Tibial nerve (tissue), 4 donors: ENCODE data around the gene PPP1R18. TPM values are rescaled to one million over a fixed set of nuclear protein-coding genes. Genes with fewer than 3 reads are reported as not detected.
"Not testable (repeated sequence)": the region's sequence is repeated elsewhere in the genome, so short reads cannot be mapped to it uniquely, and the experiment has no call there.

Experiments
- DNase-seq, 2 donors: peaks; one replicate each; pipeline ENCODE4 v3.0.0-alpha.2; 2019; ENCODE audit warnings: low spot score in 2 of 2
- H3K27ac ChIP-seq, 4 donors: fragments of 200-600 bp; sonication (generic) in 3 of 4; one replicate each; pipeline ENCODE4 v1.5.1; 2017 to 2019; ENCODE audit warnings: mild to moderate bottlenecking in 1 of 4
- H3K27me3 ChIP-seq, 2 donors: fragments of 200-600 bp; sonication (generic) in 1 of 2; one replicate each; pipeline versions ENCODE4 v1.5.1 to v1.6.0; 2017 to 2019
- H3K36me3 ChIP-seq, 3 donors: fragments of 200-600 bp; sonication (generic); one replicate each; pipeline ENCODE4 v1.5.1; 2018 to 2019
- H3K4me1 ChIP-seq, 4 donors: fragments of 200-600 bp; sonication (generic) in 3 of 4; one replicate each; pipeline ENCODE4 v1.5.1; 2017 to 2019
- H3K4me3 ChIP-seq, 4 donors: fragments of 200-600 bp; sonication (generic) in 3 of 4; one replicate each; pipeline ENCODE4 v1.5.1; 2017 to 2019; ENCODE audit warnings: mild to moderate bottlenecking in 1 of 4, moderate library complexity in 1 of 4
- H3K9me3 ChIP-seq, 4 donors: fragments of 200-600 bp; sonication (generic) in 3 of 4; one replicate each; pipeline ENCODE4 v1.5.1; 2017 to 2019
- CTCF ChIP-seq, 5 experiments: fragments of 200-600 bp in 3 of 5; fragments of 450-650 bp in 2 of 5; sonication (generic) in 3 of 5; IDR thresholded peaks; one replicate each; pipeline ENCODE4 v1.5.1; 2016 to 2019; ENCODE audit warnings: antibody characterized with exemption in 5 of 5, mild to moderate bottlenecking in 3 of 5, moderate library complexity in 2 of 5
- EP300 ChIP-seq, 2 donors: sonication (generic); formaldehyde crosslinking; IDR thresholded peaks; one replicate each; pipeline ENCODE4 v1.6.1; 2017; ENCODE audit warnings: antibody characterized with exemption in 2 of 2, mild to moderate bottlenecking in 1 of 2
- POLR2A ChIP-seq, 2 donors: fragments of 450-650 bp; IDR thresholded peaks; one replicate each; pipeline ENCODE4 v1.6.1; 2017; ENCODE audit warnings: antibody characterized with exemption in 2 of 2, mild to moderate bottlenecking in 2 of 2, moderate library complexity in 2 of 2
- WGBS, 2 donors: methylation state at CpG; one replicate each; pipeline ENCODE4 v1.1.5; 2018; 5-methylcytosine and 5-hydroxymethylcytosine counted together
- total RNA-seq, 4 donors: library from RNA; depleted of rRNA; stranded (reverse); fragments of >200 nt; gene quantifications; one replicate each; pipeline ENCODE4 v1.1.0, GENCODE V29; 2016

The PPP1R18 gene
- total RNA-seq, 4 donors from 2014 or later = 26.6 to 48.0 (median 35.5) TPM

- no peaks in the 10 kb centered on the region for H3K9me3 ChIP-seq
- H3K4me1 ChIP-seq = peaks cover 0 to 45% (median 33%) of the 10 kb centered on the region in 4 donors
- H3K27ac ChIP-seq = no peak overlapping the region
- H3K27me3 ChIP-seq = no peaks in the 10 kb centered on the region
- 72 to 79% methylated on average over 10 of the region's 10 CpGs for WGBS, 2 donors
- no peak for DNase-seq
- TF ChIP-seq CTCF (IDR thresholded peaks at IDR 0.05) (no peak), EP300 (IDR thresholded peaks at IDR 0.05) (no peak), POLR2A (IDR thresholded peaks at IDR 0.05) (no peak)
- H3K4me3 ChIP-seq = no peak overlapping the region
- H3K36me3 ChIP-seq = peaks cover 5 to 52% (median 13%) of the 10 kb centered on the region in 3 donors
These were observed 9.7 kb downstream of the PPP1R18 start for GRCh38 chr6:30676660-30677285.

- 1% methylated on average over 31 to 36 of the region's 57 CpGs for WGBS, 2 donors
- Histone ChIP-seq H3K9me3 (no peaks in the 10 kb centered on the region), H3K27me3 (no peaks in the 10 kb centered on the region), H3K4me1 (peaks cover 0 to 30% (median 10%) of the 10 kb centered on the region in 4 donors), H3K27ac (peak within 1 kb of the TSS; percentile 57 to 85 (median 74)), H3K4me3 (peak within 1 kb of the TSS; percentile 73 to 87 (median 78)), H3K36me3 (peaks cover 2 to 58% (median 25%) of the 10 kb centered on the region in 3 donors)
- TF ChIP-seq POLR2A (IDR thresholded peaks at IDR 0.05) = peak in 1 of 2 donors; percentile 17
- TF ChIP-seq EP300 (IDR thresholded peaks at IDR 0.05) = peak; percentile 85 to 94
- peak; percentile 58 to 92 (median 84) for TF ChIP-seq CTCF (IDR thresholded peaks at IDR 0.05)
- peak; percentile 95 to 100 for DNase-seq
These were observed 13.8 kb downstream of the PPP1R18 start, which contains the start of gene DHX16 for GRCh38 chr6:30672445-30673253. Gene DHX16, minus strand, starts transcription at chr6:30673006. Its CDS starts 165 bp downstream, at chr6:30672841.

- Histone ChIP-seq H3K4me3 (no peak overlapping the region), H3K27me3 (no peaks in the 10 kb centered on the region), H3K4me1 (peaks cover 0 to 30% (median 10%) of the 10 kb centered on the region in 4 donors), H3K27ac (no peak overlapping the region), H3K36me3 (peaks cover 0 to 58% (median 12%) of the 10 kb centered on the region in 3 donors), H3K9me3 (no peaks in the 10 kb centered on the region)
- DNase-seq = no peak
- TF ChIP-seq EP300 (IDR thresholded peaks at IDR 0.05) (no peak), CTCF (IDR thresholded peaks at IDR 0.05) (no peak), POLR2A (IDR thresholded peaks at IDR 0.05) (no peak)
- WGBS, 2 donors = 85 to 86% methylated on average over 27 of the region's 27 CpGs
These were observed 15.5 kb downstream of the PPP1R18 start for GRCh38 chr6:30670760-30671527.

GRCh38 chr6:30666300-30666699 is 20.1 kb downstream of the PPP1R18 start:
- DNase-seq, H3K9me3 ChIP-seq, H3K27ac ChIP-seq, H3K27me3 ChIP-seq, H3K4me3 ChIP-seq: not testable (repeated sequence)
- Histone ChIP-seq H3K36me3 (peaks cover 4 to 98% (median 31%) of the 10 kb centered on the region in 3 donors), H3K4me1 (peaks cover 0 to 12% (median 2%) of the 10 kb centered on the region in 4 donors)
- WGBS, 2 donors = 80 to 81% methylated on average over 2 of the region's 2 CpGs

- H3K27ac ChIP-seq = no peak overlapping the region
- no peaks in the 10 kb centered on the region for H3K27me3 ChIP-seq
- peaks cover 4 to 100% (median 31%) of the 10 kb centered on the region in 3 donors for H3K36me3 ChIP-seq
- H3K4me1 ChIP-seq = peaks cover 0 to 1% (median 0%) of the 10 kb centered on the region in 4 donors
- TF ChIP-seq CTCF (IDR thresholded peaks at IDR 0.05) (no peak), POLR2A (IDR thresholded peaks at IDR 0.05) (no peak), EP300 (IDR thresholded peaks at IDR 0.05) (no peak)
- no peak overlapping the region for H3K4me3 ChIP-seq
- 91 to 92% methylated on average over 34 of the region's 34 CpGs for WGBS, 2 donors
- no peak for DNase-seq
- H3K9me3 ChIP-seq = no peaks in the 10 kb centered on the region
These were observed 21.3 kb downstream of the PPP1R18 start for GRCh38 chr6:30664994-30665767.

- 89 to 90% methylated on average over 5 of the region's 5 CpGs for WGBS, 2 donors
These were observed 28.5 kb downstream of the PPP1R18 start for GRCh38 chr6:30657922-30658321.

More at GRCh38 chr6:30657922-30658321, 28.5 kb downstream of the PPP1R18 start:
- H3K9me3 ChIP-seq, H3K4me1 ChIP-seq, H3K4me3 ChIP-seq, DNase-seq, H3K27ac ChIP-seq, H3K27me3 ChIP-seq: not testable (repeated sequence)
- H3K36me3 ChIP-seq = peaks cover 2 to 100% (median 50%) of the 10 kb centered on the region in 3 donors
